Loucy (cell line): ENCODE measurements around the gene FGD5.

ENCODE experiments used
- H2AFZ ChIP-seq: fragments of 200-600 bp; sonication (generic); 2 replicates; pipeline ENCODE4 v1.6.0; 2016; ENCODE audit warnings: antibody characterized with exemption, mild to moderate bottlenecking, low read length, moderate library complexity
- H3F3A ChIP-seq: fragments of 200-600 bp; 2 replicates; pipeline ENCODE4 v1.6.0; 2016; ENCODE audit warnings: antibody characterized with exemption, low read depth, mild to moderate bottlenecking
- H3K27me3 ChIP-seq: fragments of 200-600 bp; sonication (generic); 2 replicates; pipeline ENCODE4 v1.6.1; 2014; ENCODE audit warnings: low read length, mild to moderate bottlenecking; ENCODE audit not compliant: insufficient read depth, poor library complexity, severe bottlenecking
- H3K36me3 ChIP-seq: fragments of 200-600 bp; sonication (generic); 2 replicates; pipeline ENCODE4 v1.6.1; 2016; ENCODE audit warnings: low read length; ENCODE audit not compliant: insufficient read depth
- H3K4me1 ChIP-seq: fragments of 200-600 bp; sonication (generic); 2 replicates; pipeline ENCODE4 v1.5.1; 2014; ENCODE audit warnings: low read length, mild to moderate bottlenecking; ENCODE audit not compliant: insufficient read depth, poor library complexity, severe bottlenecking
- H3K4me2 ChIP-seq: fragments of 200-600 bp; sonication (generic); 2 replicates; pipeline ENCODE4 v1.6.0; 2014; ENCODE audit warnings: antibody characterized with exemption, low read length, low read depth, mild to moderate bottlenecking; ENCODE audit not compliant: poor library complexity, severe bottlenecking
- H3K4me3 ChIP-seq: fragments of 200-600 bp; sonication (generic); 2 replicates; pipeline ENCODE4 v1.5.1; 2014; ENCODE audit warnings: low read length, mild to moderate bottlenecking, mixed read lengths; ENCODE audit not compliant: poor library complexity, severe bottlenecking
- H3K79me2 ChIP-seq: fragments of 200-600 bp; sonication (generic); 2 replicates; pipeline ENCODE4 v1.6.1; 2014; ENCODE audit warnings: low read length; ENCODE audit not compliant: insufficient read depth
- H3K9ac ChIP-seq: fragments of 200-600 bp; sonication (generic); 2 replicates; pipeline ENCODE4 v1.6.0; 2014; ENCODE audit warnings: mild to moderate bottlenecking, low read depth, low read length, moderate library complexity; ENCODE audit not compliant: poor library complexity, severe bottlenecking
- H3K9me2 ChIP-seq: fragments of 200-600 bp; sonication (generic); replicated peaks from 2 replicates; pipeline ENCODE4 v1.6.1; 2016; ENCODE audit warnings: low read depth, low read length, mixed read lengths
- H3K9me3 ChIP-seq: fragments of 200-600 bp; sonication (generic); 2 replicates; pipeline ENCODE4 v1.6.1; 2014; ENCODE audit warnings: mild to moderate bottlenecking, antibody characterized with exemption, low read length, low read depth; ENCODE audit not compliant: insufficient read depth
- H4K20me1 ChIP-seq: fragments of 200-600 bp; sonication (generic); 2 replicates; pipeline ENCODE4 v1.6.0; 2014; ENCODE audit warnings: antibody characterized with exemption, low read length, mild to moderate bottlenecking; ENCODE audit not compliant: insufficient read depth, poor library complexity, severe bottlenecking
- EZH2phosphoT487 ChIP-seq: fragments of 200-600 bp; IDR thresholded peaks from 2 replicates; pipeline ENCODE4 v1.6.1; 2018; ENCODE audit warnings: antibody characterized with exemption, mild to moderate bottlenecking, moderate library complexity, borderline replicate concordance
- TF ChIP-seq, protein P1 (sequence below): fragments of 200-600 bp; sonication (generic); conservative IDR thresholded peaks from 2 replicates; pipeline ENCODE4 v1.5.1; 2014; ENCODE audit warnings: mild to moderate bottlenecking, antibody characterized with exemption, low read length

Gene FGD5

DNA sequence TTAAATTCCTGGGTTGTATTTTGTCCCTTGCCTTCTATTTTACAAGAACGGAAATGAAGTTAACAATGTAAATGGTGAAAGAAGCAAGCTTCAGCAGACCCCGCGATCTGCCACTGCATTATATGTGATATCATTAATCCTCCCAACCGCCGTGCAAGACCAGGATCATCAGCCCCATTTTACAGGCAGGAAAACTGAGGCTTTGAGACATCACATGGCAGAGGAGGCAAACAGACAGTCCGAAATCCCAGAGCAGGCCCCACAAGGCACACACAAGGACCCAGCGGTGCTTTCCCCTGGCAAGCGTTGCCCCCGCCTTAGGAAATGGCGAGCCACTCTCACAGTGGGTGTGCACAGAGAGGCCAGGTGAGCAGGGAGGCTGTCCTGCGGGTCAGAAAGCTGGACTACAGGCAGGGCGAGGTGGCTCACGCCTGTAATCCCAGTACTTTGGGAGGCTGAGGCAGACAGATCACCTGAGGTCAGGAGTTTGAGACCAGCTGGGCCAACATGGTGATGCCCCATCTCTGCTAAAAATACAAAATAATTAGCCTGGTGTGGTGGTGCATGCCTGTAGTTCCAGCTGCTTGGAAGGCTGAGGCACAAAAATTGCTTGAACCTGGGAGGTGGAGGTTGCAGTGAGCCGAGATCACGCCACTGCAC is 16.2 kb downstream of the FGD5 start:
- peaks cover 7% of the 10 kb centered on the region for H3K4me1 ChIP-seq
- no peaks in the 10 kb centered on the region for H3K9me3 ChIP-seq
- no peaks in the 10 kb centered on the region for H3K79me2 ChIP-seq
- no peak overlapping the region for H2AFZ ChIP-seq
- H3K9ac ChIP-seq, result no peak overlapping the region
- H4K20me1 ChIP-seq, result no peaks in the 10 kb centered on the region
- H3K36me3 ChIP-seq, result no peaks in the 10 kb centered on the region
- H3K27me3 ChIP-seq, result no peaks in the 10 kb centered on the region
- H3K4me2 ChIP-seq, result no peak overlapping the region
- no peaks in the 10 kb centered on the region for H3F3A ChIP-seq
- H3K4me3 ChIP-seq, result no peak overlapping the region
- TF ChIP-seq, protein P1, sequence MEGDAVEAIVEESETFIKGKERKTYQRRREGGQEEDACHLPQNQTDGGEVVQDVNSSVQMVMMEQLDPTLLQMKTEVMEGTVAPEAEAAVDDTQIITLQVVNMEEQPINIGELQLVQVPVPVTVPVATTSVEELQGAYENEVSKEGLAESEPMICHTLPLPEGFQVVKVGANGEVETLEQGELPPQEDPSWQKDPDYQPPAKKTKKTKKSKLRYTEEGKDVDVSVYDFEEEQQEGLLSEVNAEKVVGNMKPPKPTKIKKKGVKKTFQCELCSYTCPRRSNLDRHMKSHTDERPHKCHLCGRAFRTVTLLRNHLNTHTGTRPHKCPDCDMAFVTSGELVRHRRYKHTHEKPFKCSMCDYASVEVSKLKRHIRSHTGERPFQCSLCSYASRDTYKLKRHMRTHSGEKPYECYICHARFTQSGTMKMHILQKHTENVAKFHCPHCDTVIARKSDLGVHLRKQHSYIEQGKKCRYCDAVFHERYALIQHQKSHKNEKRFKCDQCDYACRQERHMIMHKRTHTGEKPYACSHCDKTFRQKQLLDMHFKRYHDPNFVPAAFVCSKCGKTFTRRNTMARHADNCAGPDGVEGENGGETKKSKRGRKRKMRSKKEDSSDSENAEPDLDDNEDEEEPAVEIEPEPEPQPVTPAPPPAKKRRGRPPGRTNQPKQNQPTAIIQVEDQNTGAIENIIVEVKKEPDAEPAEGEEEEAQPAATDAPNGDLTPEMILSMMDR, result no peak
- no peak for TF ChIP-seq EZH2phosphoT487
- H3K9me2 ChIP-seq, result no peaks in the 10 kb centered on the region

DNA sequence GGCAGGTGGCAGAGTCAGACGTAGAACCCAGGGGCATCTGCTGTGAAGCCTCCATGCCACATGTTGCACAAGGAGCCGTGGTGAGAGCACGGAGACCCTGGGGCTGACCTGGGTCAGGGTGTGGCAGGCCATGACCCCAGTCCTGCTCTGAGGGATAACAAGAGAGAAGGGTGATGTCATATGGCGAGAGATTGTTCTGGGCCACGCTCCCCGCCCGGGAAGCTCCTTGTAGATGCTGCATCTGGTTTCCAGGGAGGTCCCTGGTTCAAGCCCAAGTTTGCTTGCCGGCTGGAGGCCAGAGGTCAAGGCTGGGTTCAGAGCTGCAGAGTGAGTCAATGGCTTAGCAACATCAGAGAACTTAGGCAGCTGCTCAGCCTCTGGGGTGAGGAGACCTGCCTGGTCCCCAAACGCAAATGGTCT is 17.3 kb downstream of the FGD5 start:
- H3F3A ChIP-seq, result no peaks in the 10 kb centered on the region
- H3K9me2 ChIP-seq, result no peaks in the 10 kb centered on the region
- H3K4me3 ChIP-seq, result no peak overlapping the region
- H3K9me3 ChIP-seq, result no peaks in the 10 kb centered on the region
- H3K9ac ChIP-seq, result no peak overlapping the region
- no peak overlapping the region for H2AFZ ChIP-seq
- TF ChIP-seq, protein P1, result no peak
- no peak for TF ChIP-seq EZH2phosphoT487
- no peaks in the 10 kb centered on the region for H3K36me3 ChIP-seq
- H4K20me1 ChIP-seq, result no peaks in the 10 kb centered on the region
- H3K27me3 ChIP-seq, result no peaks in the 10 kb centered on the region
- no peak overlapping the region for H3K4me2 ChIP-seq
- H3K79me2 ChIP-seq, result no peaks in the 10 kb centered on the region
- peaks cover 7% of the 10 kb centered on the region for H3K4me1 ChIP-seq

DNA sequence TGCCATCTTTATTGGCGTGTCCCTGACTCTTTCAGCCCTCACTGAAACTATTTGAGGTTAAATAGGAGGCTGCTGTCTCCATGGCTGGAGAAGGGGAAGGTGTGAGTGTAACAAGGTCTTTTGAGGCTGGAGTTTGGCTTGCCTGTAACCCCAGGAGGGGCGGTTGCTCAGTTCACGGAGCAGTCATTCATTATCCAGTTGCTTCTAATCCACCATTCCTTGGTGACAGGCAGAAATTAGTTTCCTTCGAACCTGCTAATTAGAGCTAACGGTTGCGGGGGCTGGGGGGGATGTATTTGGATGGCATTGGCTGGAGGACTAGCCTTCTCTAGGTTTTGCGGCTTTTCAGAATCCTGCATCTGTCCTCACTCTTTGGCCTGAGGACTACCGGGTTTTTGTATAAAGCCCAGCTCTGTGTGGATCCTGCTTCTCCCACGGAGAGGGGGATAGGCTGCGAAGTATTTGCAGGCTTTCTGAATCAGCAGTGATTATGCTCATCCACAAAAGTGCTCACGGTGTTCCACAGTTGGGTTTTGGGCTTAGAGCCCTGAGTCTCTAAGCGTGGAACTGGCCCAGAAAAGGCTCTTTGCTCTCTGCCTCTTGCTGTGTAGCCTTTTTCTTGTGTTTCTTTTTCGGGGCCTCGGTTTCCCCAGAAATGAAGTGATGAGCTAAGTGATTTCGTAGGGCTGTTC is 18.6 kb downstream of the FGD5 start:
- Histone ChIP-seq H4K20me1 (no peaks in the 10 kb centered on the region), H3K4me3 (no peak overlapping the region), H3K79me2 (no peaks in the 10 kb centered on the region), H3K4me1 (peaks cover 7% of the 10 kb centered on the region), H2AFZ (no peak overlapping the region), H3K4me2 (no peak overlapping the region), H3F3A (no peaks in the 10 kb centered on the region), H3K9ac (no peak overlapping the region), H3K36me3 (no peaks in the 10 kb centered on the region), H3K9me3 (no peaks in the 10 kb centered on the region), H3K9me2 (no peaks in the 10 kb centered on the region), H3K27me3 (no peaks in the 10 kb centered on the region)
- TF ChIP-seq, protein P1, result no peak
